Suprapubic skin (tissue), 4 donors: Measurements from ENCODE around the gene TNFRSF9.

ENCODE experiments used
- CTCF ChIP-seq, 2 donors: fragments of 200-600 bp in 1 of 2; fragments of 450-650 bp in 1 of 2; sonication (generic) in 1 of 2; IDR thresholded peaks; one replicate each; pipeline ENCODE4 v1.5.1; 2016 to 2019; ENCODE audit warnings: antibody characterized with exemption in 2 of 2, mild to moderate bottlenecking in 1 of 2, moderate library complexity in 1 of 2
- EP300 ChIP-seq: sonication (generic); formaldehyde crosslinking; IDR thresholded peaks from one replicate; pipeline ENCODE4 v1.6.1; 2017; ENCODE audit warnings: antibody characterized with exemption
- POLR2A ChIP-seq, 2 donors: fragments of 450-650 bp; IDR thresholded peaks; one replicate each; pipeline ENCODE4 v1.6.1; 2017; ENCODE audit warnings: antibody characterized with exemption in 2 of 2, mild to moderate bottlenecking in 2 of 2, moderate library complexity in 2 of 2
- POLR2AphosphoS5 ChIP-seq, 3 donors: sonication (generic); formaldehyde crosslinking; IDR thresholded peaks; one replicate each; pipeline ENCODE4 v1.6.1; 2017; ENCODE audit warnings: antibody characterized with exemption in 3 of 3

GRCh38 chr1:7928247-7928646 is 12.4 kb downstream of the TNFRSF9 start:
- TF ChIP-seq CTCF (IDR thresholded peaks at IDR 0.05) (no peak), POLR2A (IDR thresholded peaks at IDR 0.05) (no peak), EP300 (no peak), POLR2AphosphoS5 (IDR thresholded peaks at IDR 0.05) (no peak)
